ENCODE measurements around the gene HTT.

DNA sequence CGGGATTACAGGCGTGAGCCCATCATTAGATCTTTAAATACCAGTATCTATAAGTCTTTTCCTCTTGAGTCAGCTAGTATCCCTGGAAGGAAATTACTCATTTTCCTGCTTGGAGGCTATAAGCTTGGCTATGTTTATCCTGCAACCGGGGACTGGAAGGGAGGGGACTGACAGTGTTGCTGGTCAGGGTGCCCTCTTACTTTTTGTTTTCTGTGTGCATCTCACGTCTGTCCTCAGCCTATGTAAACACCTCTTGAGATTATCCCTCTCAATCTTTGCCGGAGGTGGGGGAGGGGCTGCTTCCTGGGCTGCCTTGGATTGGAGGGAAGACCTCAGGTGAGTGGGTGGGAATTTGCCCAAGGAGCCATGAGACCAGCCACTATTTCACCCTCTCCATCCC is 37.0 kb downstream of the HTT start:
- no peak for TF ChIP-seq EZH2 (IDR thresholded peaks at IDR 0.05; ENCODE audit: borderline replicate concordance, control insufficient read depth, low read depth, low read length)
- TF ChIP-seq, protein P1, sequence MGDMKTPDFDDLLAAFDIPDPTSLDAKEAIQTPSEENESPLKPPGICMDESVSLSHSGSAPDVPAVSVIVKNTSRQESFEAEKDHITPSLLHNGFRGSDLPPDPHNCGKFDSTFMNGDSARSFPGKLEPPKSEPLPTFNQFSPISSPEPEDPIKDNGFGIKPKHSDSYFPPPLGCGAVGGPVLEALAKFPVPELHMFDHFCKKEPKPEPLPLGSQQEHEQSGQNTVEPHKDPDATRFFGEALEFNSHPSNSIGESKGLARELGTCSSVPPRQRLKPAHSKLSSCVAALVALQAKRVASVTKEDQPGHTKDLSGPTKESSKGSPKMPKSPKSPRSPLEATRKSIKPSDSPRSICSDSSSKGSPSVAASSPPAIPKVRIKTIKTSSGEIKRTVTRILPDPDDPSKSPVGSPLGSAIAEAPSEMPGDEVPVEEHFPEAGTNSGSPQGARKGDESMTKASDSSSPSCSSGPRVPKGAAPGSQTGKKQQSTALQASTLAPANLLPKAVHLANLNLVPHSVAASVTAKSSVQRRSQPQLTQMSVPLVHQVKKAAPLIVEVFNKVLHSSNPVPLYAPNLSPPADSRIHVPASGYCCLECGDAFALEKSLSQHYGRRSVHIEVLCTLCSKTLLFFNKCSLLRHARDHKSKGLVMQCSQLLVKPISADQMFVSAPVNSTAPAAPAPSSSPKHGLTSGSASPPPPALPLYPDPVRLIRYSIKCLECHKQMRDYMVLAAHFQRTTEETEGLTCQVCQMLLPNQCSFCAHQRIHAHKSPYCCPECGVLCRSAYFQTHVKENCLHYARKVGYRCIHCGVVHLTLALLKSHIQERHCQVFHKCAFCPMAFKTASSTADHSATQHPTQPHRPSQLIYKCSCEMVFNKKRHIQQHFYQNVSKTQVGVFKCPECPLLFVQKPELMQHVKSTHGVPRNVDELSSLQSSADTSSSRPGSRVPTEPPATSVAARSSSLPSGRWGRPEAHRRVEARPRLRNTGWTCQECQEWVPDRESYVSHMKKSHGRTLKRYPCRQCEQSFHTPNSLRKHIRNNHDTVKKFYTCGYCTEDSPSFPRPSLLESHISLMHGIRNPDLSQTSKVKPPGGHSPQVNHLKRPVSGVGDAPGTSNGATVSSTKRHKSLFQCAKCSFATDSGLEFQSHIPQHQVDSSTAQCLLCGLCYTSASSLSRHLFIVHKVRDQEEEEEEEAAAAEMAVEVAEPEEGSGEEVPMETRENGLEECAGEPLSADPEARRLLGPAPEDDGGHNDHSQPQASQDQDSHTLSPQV (IDR thresholded peaks at IDR 0.05), result no peak
- no peak for TF ChIP-seq KDM1A (IDR thresholded peaks at IDR 0.05; ENCODE audit: borderline replicate concordance)
- TF ChIP-seq, protein P2, sequence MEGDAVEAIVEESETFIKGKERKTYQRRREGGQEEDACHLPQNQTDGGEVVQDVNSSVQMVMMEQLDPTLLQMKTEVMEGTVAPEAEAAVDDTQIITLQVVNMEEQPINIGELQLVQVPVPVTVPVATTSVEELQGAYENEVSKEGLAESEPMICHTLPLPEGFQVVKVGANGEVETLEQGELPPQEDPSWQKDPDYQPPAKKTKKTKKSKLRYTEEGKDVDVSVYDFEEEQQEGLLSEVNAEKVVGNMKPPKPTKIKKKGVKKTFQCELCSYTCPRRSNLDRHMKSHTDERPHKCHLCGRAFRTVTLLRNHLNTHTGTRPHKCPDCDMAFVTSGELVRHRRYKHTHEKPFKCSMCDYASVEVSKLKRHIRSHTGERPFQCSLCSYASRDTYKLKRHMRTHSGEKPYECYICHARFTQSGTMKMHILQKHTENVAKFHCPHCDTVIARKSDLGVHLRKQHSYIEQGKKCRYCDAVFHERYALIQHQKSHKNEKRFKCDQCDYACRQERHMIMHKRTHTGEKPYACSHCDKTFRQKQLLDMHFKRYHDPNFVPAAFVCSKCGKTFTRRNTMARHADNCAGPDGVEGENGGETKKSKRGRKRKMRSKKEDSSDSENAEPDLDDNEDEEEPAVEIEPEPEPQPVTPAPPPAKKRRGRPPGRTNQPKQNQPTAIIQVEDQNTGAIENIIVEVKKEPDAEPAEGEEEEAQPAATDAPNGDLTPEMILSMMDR (IDR thresholded peaks at IDR 0.05 in 2 of 3, conservative IDR thresholded peaks at IDR 0.05 in 1 of 3; ENCODE audit: control insufficient read depth in 2 of 3, extremely low read depth in 1 of 3, insufficient read depth in 1 of 3, low read depth in 3 of 3, low read length in 3 of 3), result no peak
- TF ChIP-seq POLR2A (IDR thresholded peaks at IDR 0.05; ENCODE audit: low read depth, low read length), result no peak

Data from GM12878 (cell line).